ENCODE measurements around the gene CFB.

Gene CFB

DNA sequence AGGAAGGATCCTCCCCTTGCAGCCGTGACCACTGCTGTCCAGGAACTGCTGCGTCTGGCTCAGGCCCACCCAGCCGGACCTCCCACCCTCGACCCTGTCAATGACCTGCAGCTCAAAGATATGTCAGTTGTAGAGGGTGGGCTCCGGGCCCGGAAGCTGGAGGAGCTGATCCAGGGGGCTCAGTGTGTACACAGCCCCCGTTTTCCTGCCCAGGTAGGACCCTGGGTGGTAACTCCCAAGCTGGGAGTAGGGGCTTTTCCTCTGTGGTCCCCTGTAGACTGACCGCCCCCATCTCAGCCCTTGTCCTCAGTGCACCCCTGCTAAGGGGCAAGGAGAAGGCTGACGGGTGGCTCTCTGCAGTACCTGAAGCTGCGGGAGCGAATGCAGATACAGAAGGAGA is 22.4 kb downstream of the CFB start:
- no peaks in the 10 kb centered on the region for H3F3A ChIP-seq (ENCODE audit: insufficient read depth, low read length)
- H3K9me3 ChIP-seq (ENCODE audit: low read length): no peaks in the 10 kb centered on the region
- no peaks in the 10 kb centered on the region for H4K20me1 ChIP-seq (ENCODE audit: insufficient read depth, low read length)
- H3K27me3 ChIP-seq (ENCODE audit: insufficient read depth, low read length): no peaks in the 10 kb centered on the region
- no peaks in the 10 kb centered on the region for H3K9me2 ChIP-seq (ENCODE audit: low read depth, low read length)
- no peak overlapping the region for H2AFZ ChIP-seq (ENCODE audit: low read length)
- no peak overlapping the region for H3K9ac ChIP-seq (ENCODE audit: low read length)
- H3K36me3 ChIP-seq (ENCODE audit: insufficient read depth, low read length): peaks cover 71% of the 10 kb centered on the region
- TF ChIP-seq, protein P1, sequence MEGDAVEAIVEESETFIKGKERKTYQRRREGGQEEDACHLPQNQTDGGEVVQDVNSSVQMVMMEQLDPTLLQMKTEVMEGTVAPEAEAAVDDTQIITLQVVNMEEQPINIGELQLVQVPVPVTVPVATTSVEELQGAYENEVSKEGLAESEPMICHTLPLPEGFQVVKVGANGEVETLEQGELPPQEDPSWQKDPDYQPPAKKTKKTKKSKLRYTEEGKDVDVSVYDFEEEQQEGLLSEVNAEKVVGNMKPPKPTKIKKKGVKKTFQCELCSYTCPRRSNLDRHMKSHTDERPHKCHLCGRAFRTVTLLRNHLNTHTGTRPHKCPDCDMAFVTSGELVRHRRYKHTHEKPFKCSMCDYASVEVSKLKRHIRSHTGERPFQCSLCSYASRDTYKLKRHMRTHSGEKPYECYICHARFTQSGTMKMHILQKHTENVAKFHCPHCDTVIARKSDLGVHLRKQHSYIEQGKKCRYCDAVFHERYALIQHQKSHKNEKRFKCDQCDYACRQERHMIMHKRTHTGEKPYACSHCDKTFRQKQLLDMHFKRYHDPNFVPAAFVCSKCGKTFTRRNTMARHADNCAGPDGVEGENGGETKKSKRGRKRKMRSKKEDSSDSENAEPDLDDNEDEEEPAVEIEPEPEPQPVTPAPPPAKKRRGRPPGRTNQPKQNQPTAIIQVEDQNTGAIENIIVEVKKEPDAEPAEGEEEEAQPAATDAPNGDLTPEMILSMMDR (IDR thresholded peaks at IDR 0.05; ENCODE audit: low read length): no peak
- TF ChIP-seq EZH2 (IDR thresholded peaks at IDR 0.05; ENCODE audit: borderline replicate concordance, low read length): no peak
- no peak overlapping the region for H3K4me2 ChIP-seq (ENCODE audit: low read length)
- H3K4me3 ChIP-seq (ENCODE audit: low read depth, low read length, poor library complexity, severe bottlenecking): no peak overlapping the region
- H3K79me2 ChIP-seq (ENCODE audit: insufficient read depth, low read length): no peaks in the 10 kb centered on the region
- H3K27ac ChIP-seq (ENCODE audit: low read depth, low read length, poor library complexity, severe bottlenecking): no peak overlapping the region
- H3K4me1 ChIP-seq (ENCODE audit: insufficient read depth, low read length, severe bottlenecking): peaks cover 31% of the 10 kb centered on the region

DNA sequence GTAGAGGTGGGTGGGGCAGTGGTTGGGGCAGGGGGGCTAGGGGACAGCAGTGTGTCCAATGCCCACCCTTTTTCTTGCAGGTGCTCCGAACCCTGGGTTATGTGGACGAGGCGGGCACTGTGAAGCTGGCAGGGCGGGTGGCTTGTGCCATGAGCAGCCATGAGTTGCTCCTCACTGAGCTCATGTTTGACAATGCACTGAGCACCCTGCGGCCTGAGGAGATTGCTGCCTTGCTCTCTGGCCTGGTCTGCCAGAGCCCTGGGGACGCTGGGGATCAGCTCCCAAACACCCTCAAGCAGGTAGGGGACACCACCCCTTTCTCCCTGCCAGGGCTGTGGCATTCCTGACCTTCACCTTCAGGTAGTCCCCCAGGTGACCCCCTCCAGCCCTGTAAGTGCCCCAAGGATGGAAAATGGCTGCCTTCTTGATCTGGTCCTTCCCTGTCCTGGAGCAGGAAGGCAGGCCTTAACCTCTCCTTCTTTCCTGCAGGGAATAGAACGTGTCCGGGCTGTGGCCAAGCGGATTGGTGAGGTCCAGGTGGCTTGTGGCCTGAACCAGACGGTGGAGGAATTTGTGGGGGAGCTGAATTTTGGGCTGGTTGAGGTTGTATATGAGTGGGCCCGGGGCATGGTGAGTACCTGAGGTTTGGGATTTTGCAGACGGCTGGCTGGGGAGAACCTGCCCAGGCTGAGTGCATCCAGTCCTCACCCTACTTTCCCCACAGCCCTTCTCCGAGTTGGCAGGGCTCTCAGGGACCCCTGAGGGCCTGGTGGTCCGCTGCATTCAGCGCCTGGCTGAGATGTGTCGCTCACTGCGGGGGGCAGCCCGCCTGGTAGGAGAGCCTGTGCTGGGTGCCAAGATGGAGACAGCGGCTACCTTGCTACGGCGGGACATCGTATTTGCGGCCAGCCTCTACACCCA is 23.2 kb downstream of the CFB start:
- no peaks in the 10 kb centered on the region for H3K79me2 ChIP-seq (ENCODE audit: insufficient read depth, low read length)
- H3K27me3 ChIP-seq (ENCODE audit: insufficient read depth, low read length): no peaks in the 10 kb centered on the region
- H2AFZ ChIP-seq (ENCODE audit: low read length): no peak overlapping the region
- no peak overlapping the region for H3K4me3 ChIP-seq (ENCODE audit: low read depth, low read length, poor library complexity, severe bottlenecking)
- H3K27ac ChIP-seq (ENCODE audit: low read depth, low read length, poor library complexity, severe bottlenecking): no peak overlapping the region
- no peaks in the 10 kb centered on the region for H4K20me1 ChIP-seq (ENCODE audit: insufficient read depth, low read length)
- H3F3A ChIP-seq (ENCODE audit: insufficient read depth, low read length): no peaks in the 10 kb centered on the region
- H3K4me2 ChIP-seq (ENCODE audit: low read length): no peak overlapping the region
- peaks cover 64% of the 10 kb centered on the region for H3K36me3 ChIP-seq (ENCODE audit: insufficient read depth, low read length)
- H3K4me1 ChIP-seq (ENCODE audit: insufficient read depth, low read length, severe bottlenecking): peaks cover 34% of the 10 kb centered on the region
- no peaks in the 10 kb centered on the region for H3K9me2 ChIP-seq (ENCODE audit: low read depth, low read length)
- no peak overlapping the region for H3K9ac ChIP-seq (ENCODE audit: low read length)
- TF ChIP-seq EZH2 (IDR thresholded peaks at IDR 0.05; ENCODE audit: borderline replicate concordance, low read length): no peak
- TF ChIP-seq, protein P1 (IDR thresholded peaks at IDR 0.05; ENCODE audit: low read length): no peak
- H3K9me3 ChIP-seq (ENCODE audit: low read length): no peaks in the 10 kb centered on the region

DNA sequence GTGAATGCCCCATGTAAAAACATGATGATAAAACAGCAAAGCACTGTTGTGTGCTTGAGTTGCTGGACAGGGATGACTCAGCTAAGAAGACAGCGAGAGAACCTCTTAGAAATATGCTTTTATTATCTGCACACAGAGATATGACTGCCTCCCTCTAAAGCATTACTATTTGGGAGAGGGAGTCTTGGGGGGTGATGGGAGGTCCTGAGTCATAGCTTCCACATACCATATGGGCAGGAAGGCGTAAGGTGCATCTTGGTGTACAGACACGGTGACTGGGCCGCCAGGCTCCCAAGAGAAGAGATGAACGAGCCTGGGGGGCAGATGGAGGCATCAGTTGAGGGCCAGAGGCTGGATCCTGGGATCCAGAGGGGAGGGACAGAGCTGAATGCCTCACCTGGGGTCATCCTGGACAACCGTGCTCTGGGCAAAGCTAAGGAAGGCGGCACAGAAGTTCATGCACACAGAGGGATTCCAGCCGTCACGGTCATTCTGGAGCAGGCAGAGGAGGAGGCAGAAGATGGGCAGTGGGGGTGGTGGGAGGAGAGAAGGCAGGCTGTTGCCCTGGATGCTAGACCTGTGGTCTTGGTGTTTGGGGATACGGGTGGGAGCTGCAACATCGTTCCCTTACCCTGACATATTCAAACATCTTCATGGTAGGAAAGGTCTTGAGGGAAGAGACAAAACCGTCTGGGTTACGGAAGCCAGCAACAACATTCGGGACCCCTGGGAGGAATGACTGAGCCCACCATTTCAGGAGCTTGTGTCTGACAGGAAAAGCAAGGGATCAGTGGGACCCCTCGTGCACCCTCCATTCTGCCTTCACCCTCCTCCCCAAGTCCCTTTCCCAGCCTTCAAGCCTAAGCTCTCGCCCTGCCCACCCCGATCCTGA is 24.1 kb downstream of the CFB start:
- Histone ChIP-seq H3K9me3 (ENCODE audit: low read length) (no peaks in the 10 kb centered on the region), H3K79me2 (ENCODE audit: insufficient read depth, low read length) (no peaks in the 10 kb centered on the region), H3K36me3 (ENCODE audit: insufficient read depth, low read length) (peaks cover 55% of the 10 kb centered on the region), H2AFZ (ENCODE audit: low read length) (no peak overlapping the region), H3K4me3 (ENCODE audit: low read depth, low read length, poor library complexity, severe bottlenecking) (peak overlapping the region; percentile 82), H3K9ac (ENCODE audit: low read length) (peak overlapping the region; percentile 87), H3K4me1 (ENCODE audit: insufficient read depth, low read length, severe bottlenecking) (peaks cover 34% of the 10 kb centered on the region), H4K20me1 (ENCODE audit: insufficient read depth, low read length) (no peaks in the 10 kb centered on the region), H3F3A (ENCODE audit: insufficient read depth, low read length) (0 out of 2 replicates have a peak, but pooled peaks cover 5% of the 10 kb centered on the region), H3K9me2 (ENCODE audit: low read depth, low read length) (no peaks in the 10 kb centered on the region), H3K27ac (ENCODE audit: low read depth, low read length, poor library complexity, severe bottlenecking) (peak overlapping the region; percentile 63), H3K4me2 (ENCODE audit: low read length) (peak overlapping the region; percentile 98), H3K27me3 (ENCODE audit: insufficient read depth, low read length) (no peaks in the 10 kb centered on the region)
- TF ChIP-seq, protein P1 (IDR thresholded peaks at IDR 0.05; ENCODE audit: low read length): no peak
- no peak for TF ChIP-seq EZH2 (IDR thresholded peaks at IDR 0.05; ENCODE audit: borderline replicate concordance, low read length)
